IMR-90 (cell line): ENCODE measurements around the gene ACSL3. TPM values are rescaled to one million over a fixed set of nuclear protein-coding genes. Genes with fewer than 3 reads are reported as not detected.
"Not testable (repeated sequence)": the region's sequence is repeated elsewhere in the genome, so short reads cannot be mapped to it uniquely, and the experiment has no call there.

Source experiments
- ATAC-seq: fragments of 200-7000 bp; cut with Tn5 transposase; 2 replicates; pipeline ENCODE4 v1.9.1; 2020; ENCODE audit warnings: low read depth, mild to moderate bottlenecking, moderate library complexity
- BruUV-seq: library from RNA; stranded (reverse); fragments of 400-500 nt; replicated peaks from 2 replicates; lab custom pipeline; 2021; lab: Mats Ljungman, UMichigan
- CTCF ChIA-PET: fragments of 300-600 bp; formaldehyde crosslinking; extraction: SDS; loops from one replicate; lab custom pipeline; 2021; ENCODE audit warnings: antibody characterized with exemption; lab: Yijun Ruan, JAX
- POLR2A ChIA-PET: fragments of 300-600 bp; sonication (Branson Sonifier 250); formaldehyde crosslinking; loops from one replicate; lab custom pipeline; 2022; ENCODE audit warnings: antibody characterized with exemption; ENCODE audit not compliant: unreplicated experiment; lab: Charles Lee
- DNase-seq: peaks from one replicate; pipeline ENCODE4 v3.0.0; 2013
- H2AFZ ChIP-seq: replicated peaks from 2 replicates; pipeline ENCODE3; 2013; ENCODE audit warnings: low read length, mild to moderate bottlenecking; ENCODE audit not compliant: poor library complexity
- H2AK5ac ChIP-seq: 2 replicates; pipeline ENCODE4 v1.6.1; 2013; ENCODE audit warnings: low read depth, low read length, inconsistent platforms
- H2AK9ac ChIP-seq: replicated peaks from 2 replicates; pipeline ENCODE3; 2013; ENCODE audit warnings: mild to moderate bottlenecking, low read depth, low read length, moderate library complexity; ENCODE audit not compliant: poor library complexity
- H2BK120ac ChIP-seq: 2 replicates; pipeline ENCODE4 v1.6.1; 2013; ENCODE audit warnings: low read depth, low read length, inconsistent platforms
- H2BK15ac ChIP-seq: 3 replicates; pipeline ENCODE4 v1.6.1; 2013; ENCODE audit warnings: low read depth, low read length, inconsistent platforms
- H2BK20ac ChIP-seq: 2 replicates; pipeline ENCODE4 v1.6.1; 2013; ENCODE audit warnings: low read depth, mild to moderate bottlenecking, inconsistent platforms, low read length, moderate library complexity
- H2BK5ac ChIP-seq: 2 replicates; pipeline ENCODE4 v1.6.1; 2013; ENCODE audit warnings: mild to moderate bottlenecking, low read depth, low read length, inconsistent platforms; ENCODE audit not compliant: poor library complexity, severe bottlenecking
- H3K14ac ChIP-seq: replicated peaks from 2 replicates; pipeline ENCODE4 v1.6.1; 2013; ENCODE audit warnings: low read depth, low read length, inconsistent platforms
- H3K18ac ChIP-seq: 2 replicates; pipeline ENCODE4 v1.6.1; 2013; ENCODE audit warnings: low read depth, low read length, control low read depth
- H3K23ac ChIP-seq: 2 replicates; pipeline ENCODE4 v1.6.1; 2013; ENCODE audit warnings: low read depth, low read length, inconsistent platforms
- H3K27ac ChIP-seq: 2 replicates; pipeline ENCODE4 v1.5.1; 2013; ENCODE audit warnings: mild to moderate bottlenecking, control low read depth, low read length; ENCODE audit not compliant: insufficient read depth
- H3K27me3 ChIP-seq: 2 replicates; pipeline ENCODE4 v1.6.1; 2013; ENCODE audit warnings: low read length; ENCODE audit not compliant: control insufficient read depth, insufficient read depth
- H3K36me3 ChIP-seq: 2 replicates; pipeline ENCODE4 v1.6.1; 2013; ENCODE audit warnings: low read length, mixed read lengths; ENCODE audit not compliant: control insufficient read depth, insufficient read depth
- H3K4ac ChIP-seq: 2 replicates; pipeline ENCODE4 v1.6.1; 2013; ENCODE audit warnings: low read depth, low read length, inconsistent platforms
- H3K4me1 ChIP-seq: 2 replicates; pipeline ENCODE4 v1.6.1; 2013; ENCODE audit warnings: low read length, mixed read lengths; ENCODE audit not compliant: control insufficient read depth, insufficient read depth
- H3K4me2 ChIP-seq: 2 replicates; pipeline ENCODE4 v1.6.1; 2013; ENCODE audit warnings: low read depth, mild to moderate bottlenecking, control low read depth, low read length, moderate library complexity
- H3K4me3 ChIP-seq: 2 replicates; pipeline ENCODE4 v1.5.1; 2013; ENCODE audit warnings: low read depth, mild to moderate bottlenecking, control low read depth, low read length, moderate library complexity; ENCODE audit not compliant: insufficient read depth
- H3K56ac ChIP-seq: 2 replicates; pipeline ENCODE4 v1.6.1; 2013; ENCODE audit warnings: low read length, inconsistent platforms; ENCODE audit not compliant: insufficient read depth; ENCODE audit errors: extremely low read depth
- H3K79me1 ChIP-seq, 2 experiments: 2 replicates each; pipeline ENCODE4 v1.6.1; 2013; ENCODE audit warnings: low read length in 2 of 2, inconsistent platforms in 1 of 2, low read depth in 1 of 2
- H3K9ac ChIP-seq: 2 replicates; pipeline ENCODE4 v1.6.1; 2013; ENCODE audit warnings: low read depth, low read length, control low read depth
- H3K9me1 ChIP-seq: 2 replicates; pipeline ENCODE4 v1.6.1; 2013; ENCODE audit warnings: low read length, inconsistent platforms; ENCODE audit not compliant: insufficient read depth
- H3K9me3 ChIP-seq: 2 replicates; pipeline ENCODE4 v1.6.1; 2013; ENCODE audit warnings: low read length; ENCODE audit not compliant: control insufficient read depth, insufficient read depth
- H4K20me1 ChIP-seq: 2 replicates; pipeline ENCODE4 v1.6.1; 2013; ENCODE audit warnings: low read length, inconsistent platforms; ENCODE audit not compliant: insufficient read depth
- H4K5ac ChIP-seq: 2 replicates; pipeline ENCODE4 v1.6.1; 2013; ENCODE audit warnings: mild to moderate bottlenecking, low read depth, low read length, control low read depth
- H4K8ac ChIP-seq, 2 experiments: 2 replicates each; pipeline ENCODE4 v1.6.1; 2013; ENCODE audit warnings: low read depth in 2 of 2, low read length in 2 of 2, control low read depth in 1 of 2, inconsistent platforms in 1 of 2
- H4K91ac ChIP-seq: 2 replicates; pipeline ENCODE4 v1.6.1; 2013; ENCODE audit warnings: low read depth, low read length, inconsistent platforms; ENCODE audit not compliant: insufficient read depth
- MAFK ChIP-seq: IDR thresholded peaks from 2 replicates; pipeline ENCODE4 v1.6.1; 2012; ENCODE audit warnings: low read depth, low read length, improper control_type of control experiment
- WGBS, 2 experiments: methylation state at CpG; one replicate each; pipeline versions ENCODE4 v1.1.5 to v1.1.7; 2013; ENCODE audit warnings: missing lambda C conversion rate in 2 of 2; ENCODE audit not compliant: insufficient read length in 1 of 2; ENCODE audit errors: extremely low coverage in 2 of 2; 5-methylcytosine and 5-hydroxymethylcytosine counted together
- dilution Hi-C: fragments of 300-500 bp; cut with HindIII; formaldehyde crosslinking; loops from one replicate; pipeline ENCODE4 v1.14.3; 2018; ENCODE audit warnings: low sequenced_read_pairs; ENCODE audit not compliant: unreplicated experiment
- in situ Hi-C: fragments of 300-500 bp; cut with MboI; formaldehyde crosslinking; loops from 3 replicates; pipeline ENCODE4 v1.14.3; 2019; ENCODE audit warnings: low sequenced_read_pairs, inconsistent platforms, mixed read lengths
- intact Hi-C: fragments of 100-400 bp; cut with micrococcal nuclease; formaldehyde crosslinking; loops from 2 replicates; pipeline ENCODE4 v1.10.0; 2022
- polyA plus RNA-seq, 3 experiments: library from polyadenylated mRNA; depleted of rRNA; stranded (reverse); fragments of >200 nt; gene quantifications; 2 replicates each; pipeline ENCODE4 v1.2.3, GENCODE V29; 2012; ENCODE audit warnings: low replicate concordance in 1 of 3
- total RNA-seq: library from RNA; depleted of rRNA; stranded (reverse); fragments of >200 nt; gene quantifications from 2 replicates; pipeline ENCODE4 v1.2.3, GENCODE V29; 2012

ACSL3 gene
- total and polyA plus RNA-seq, 2 of the 4 experiments (the other 2 are of a cell fraction) = 31.0 to 84.2 TPM

DNA sequence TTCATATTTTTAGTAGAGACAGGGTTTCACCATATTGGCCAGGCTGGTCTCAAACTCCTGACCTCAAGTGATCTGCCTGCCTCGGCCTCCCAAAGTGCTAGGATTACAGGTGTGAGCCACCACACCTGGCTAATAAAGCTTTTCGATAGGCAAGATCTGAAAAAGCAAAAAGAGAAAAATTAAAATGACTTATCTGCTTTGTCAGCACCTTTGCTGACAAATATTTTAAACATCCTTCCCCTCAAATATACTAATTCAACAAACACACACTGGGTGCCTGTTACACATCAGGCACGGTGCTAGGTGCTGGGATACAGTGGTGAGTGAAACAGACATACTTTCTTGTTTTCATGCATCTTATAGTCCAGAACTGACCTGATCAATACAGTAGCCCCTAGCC is 15.5 kb upstream of the ACSL3 start:
- H3K4ac ChIP-seq, H3K4me2 ChIP-seq, in situ Hi-C loops, H2AFZ ChIP-seq, DNase-seq, ATAC-seq, H4K5ac ChIP-seq, H2BK5ac ChIP-seq, H4K20me1 ChIP-seq, H3K36me3 ChIP-seq, H3K23ac ChIP-seq, H3K56ac ChIP-seq, H4K8ac ChIP-seq, H3K79me1 ChIP-seq, POLR2A ChIA-PET, H2AK9ac ChIP-seq, H3K9me1 ChIP-seq, H3K9ac ChIP-seq, BruUV-seq, H3K18ac ChIP-seq, H3K4me3 ChIP-seq, H3K4me1 ChIP-seq, H3K27ac ChIP-seq, H3K27me3 ChIP-seq, H3K9me3 ChIP-seq, dilution Hi-C loops, intact Hi-C loops: not testable (repeated sequence)
- Histone ChIP-seq H2AK5ac (0 out of 2 replicates have a peak overlapping the region, but pooled peaks have one; percentile 52), H4K91ac (peak overlapping the region; percentile 44; the same call in 1 of the 2 replicates), H2BK120ac (peak overlapping the region; percentile 40; the same call in 1 of the 2 replicates), H3K14ac (0 out of 2 replicates have a peak overlapping the region, but pooled peaks have one; percentile 23), H2BK15ac (peak overlapping the region; percentile 71; the same call in 1 of the 3 replicates), H2BK20ac (0 out of 2 replicates have a peak overlapping the region, but pooled peaks have one; percentile 61)
- TF ChIP-seq MAFK = peak; percentile 79
- no CpG with 5 or more reads among the region's 3 CpGs for WGBS, 2 experiments
- CTCF ChIA-PET = interaction anchor here (0.5 to 0.6 kb wide), 2 partner anchors 133 to 210 kb away, joined by 3 read pairs; no protein-coding TSS in a partner anchor
